Measurements from ENCODE around the gene OR5B12. TPM values are rescaled to one million over a fixed set of nuclear protein-coding genes. Genes with fewer than 3 reads are reported as not detected.

The OR5B12 gene
- total RNA-seq, 1 donor from 2014 or later: not detected

GRCh38 chr11:58451585-58451984, 9.5 kb upstream of the OR5B12 start:
- H2AFZ ChIP-seq (replicated peaks): no peak overlapping the region
- no peak overlapping the region for H3K4me2 ChIP-seq
- TF ChIP-seq, protein P1, sequence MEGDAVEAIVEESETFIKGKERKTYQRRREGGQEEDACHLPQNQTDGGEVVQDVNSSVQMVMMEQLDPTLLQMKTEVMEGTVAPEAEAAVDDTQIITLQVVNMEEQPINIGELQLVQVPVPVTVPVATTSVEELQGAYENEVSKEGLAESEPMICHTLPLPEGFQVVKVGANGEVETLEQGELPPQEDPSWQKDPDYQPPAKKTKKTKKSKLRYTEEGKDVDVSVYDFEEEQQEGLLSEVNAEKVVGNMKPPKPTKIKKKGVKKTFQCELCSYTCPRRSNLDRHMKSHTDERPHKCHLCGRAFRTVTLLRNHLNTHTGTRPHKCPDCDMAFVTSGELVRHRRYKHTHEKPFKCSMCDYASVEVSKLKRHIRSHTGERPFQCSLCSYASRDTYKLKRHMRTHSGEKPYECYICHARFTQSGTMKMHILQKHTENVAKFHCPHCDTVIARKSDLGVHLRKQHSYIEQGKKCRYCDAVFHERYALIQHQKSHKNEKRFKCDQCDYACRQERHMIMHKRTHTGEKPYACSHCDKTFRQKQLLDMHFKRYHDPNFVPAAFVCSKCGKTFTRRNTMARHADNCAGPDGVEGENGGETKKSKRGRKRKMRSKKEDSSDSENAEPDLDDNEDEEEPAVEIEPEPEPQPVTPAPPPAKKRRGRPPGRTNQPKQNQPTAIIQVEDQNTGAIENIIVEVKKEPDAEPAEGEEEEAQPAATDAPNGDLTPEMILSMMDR (IDR thresholded peaks at IDR 0.05): no peak
- TF ChIP-seq EZH2phosphoT487 (IDR thresholded peaks at IDR 0.05): no peak
- TF ChIP-seq EZH2 (IDR thresholded peaks at IDR 0.05): no peak
- Mint-ChIP-seq H3K27me3 (ENCODE audit: insufficient read depth, low read depth) (no peaks in the 10 kb centered on the region), H3K4me3 (no peak overlapping the region), H3K9me3 (no peaks in the 10 kb centered on the region), H3K4me1 (no peaks in the 10 kb centered on the region), H3K27ac (no peak overlapping the region), H3K36me3 (no peaks in the 10 kb centered on the region)
- no peaks in the 10 kb centered on the region for H3F3A ChIP-seq (ENCODE audit: low read depth)
- H4K20me1 ChIP-seq (ENCODE audit: low read depth): no peaks in the 10 kb centered on the region
- H3K36me3 ChIP-seq: no peaks in the 10 kb centered on the region
- peaks cover 4% of the 10 kb centered on the region for H3K9me3 ChIP-seq (ENCODE audit: low read depth)
- H3K9ac ChIP-seq: no peak overlapping the region
- no peaks in the 10 kb centered on the region for H3K27me3 ChIP-seq
- H3K27ac ChIP-seq: no peak overlapping the region
- H3K79me2 ChIP-seq (ENCODE audit: low read depth): no peaks in the 10 kb centered on the region
- DNase-seq (ENCODE audit: low spot score): no peak
- no peaks in the 10 kb centered on the region for H3K4me1 ChIP-seq
- no peak overlapping the region for H3K4me3 ChIP-seq

GRCh38 chr11:58446294-58446693, 4.3 kb upstream of the OR5B12 start:
- no peak overlapping the region for H2AFZ ChIP-seq (replicated peaks)
- H3K4me2 ChIP-seq: no peak overlapping the region
- no peaks in the 10 kb centered on the region for H3F3A ChIP-seq (ENCODE audit: low read depth)
- no peaks in the 10 kb centered on the region for H3K79me2 ChIP-seq (ENCODE audit: low read depth)
- Mint-ChIP-seq H3K4me3 (no peak overlapping the region), H3K27ac (no peak overlapping the region), H3K36me3 (no peaks in the 10 kb centered on the region), H3K27me3 (ENCODE audit: insufficient read depth, low read depth) (no peaks in the 10 kb centered on the region), H3K4me1 (no peaks in the 10 kb centered on the region), H3K9me3 (no peaks in the 10 kb centered on the region)
- no peaks in the 10 kb centered on the region for H3K27me3 ChIP-seq
- peaks cover 4% of the 10 kb centered on the region for H3K9me3 ChIP-seq (ENCODE audit: low read depth)
- H3K4me3 ChIP-seq: no peak overlapping the region
- TF ChIP-seq, protein P1 (IDR thresholded peaks at IDR 0.05): no peak
- TF ChIP-seq EZH2 (IDR thresholded peaks at IDR 0.05): no peak
- no peak for TF ChIP-seq EZH2phosphoT487 (IDR thresholded peaks at IDR 0.05)
- no peak for DNase-seq (ENCODE audit: low spot score)
- no peak overlapping the region for H3K27ac ChIP-seq
- H3K4me1 ChIP-seq: no peaks in the 10 kb centered on the region
- no peaks in the 10 kb centered on the region for H3K36me3 ChIP-seq
- no peaks in the 10 kb centered on the region for H4K20me1 ChIP-seq (ENCODE audit: low read depth)
- no peak overlapping the region for H3K9ac ChIP-seq

GRCh38 chr11:58444300-58444699, 2.3 kb upstream of the OR5B12 start:
- Histone ChIP-seq H3K9ac (no peak overlapping the region), H3K27me3 (no peaks in the 10 kb centered on the region), H3F3A (ENCODE audit: low read depth) (no peaks in the 10 kb centered on the region), H3K4me1 (no peaks in the 10 kb centered on the region), H3K4me3 (no peak overlapping the region), H2AFZ (replicated peaks) (no peak overlapping the region), H3K79me2 (ENCODE audit: low read depth) (no peaks in the 10 kb centered on the region), H3K9me3 (ENCODE audit: low read depth) (no peaks in the 10 kb centered on the region), H3K27ac (no peak overlapping the region), H3K36me3 (no peaks in the 10 kb centered on the region), H3K4me2 (no peak overlapping the region), H4K20me1 (ENCODE audit: low read depth) (no peaks in the 10 kb centered on the region)
- Mint-ChIP-seq H3K27ac (no peak overlapping the region), H3K4me3 (no peak overlapping the region), H3K36me3 (no peaks in the 10 kb centered on the region), H3K9me3 (no peaks in the 10 kb centered on the region), H3K4me1 (no peaks in the 10 kb centered on the region), H3K27me3 (ENCODE audit: insufficient read depth, low read depth) (no peaks in the 10 kb centered on the region)
- DNase-seq (ENCODE audit: low spot score): no peak
- TF ChIP-seq EZH2phosphoT487 (IDR thresholded peaks at IDR 0.05) (no peak), EZH2 (IDR thresholded peaks at IDR 0.05) (no peak)
- TF ChIP-seq, protein P1 (IDR thresholded peaks at IDR 0.05): no peak

Data from neural progenitor cell (in vitro differentiated cells).